ENCODE data around the gene IGSF3. TPM values are rescaled to one million over a fixed set of nuclear protein-coding genes. Genes with fewer than 3 reads are reported as not detected.
A peak's percentile ranks its signal among the peaks of the same experiment; 100 is the strongest.

Gene IGSF3
- total RNA-seq, 1 donor: 13.8 TPM

DNA sequence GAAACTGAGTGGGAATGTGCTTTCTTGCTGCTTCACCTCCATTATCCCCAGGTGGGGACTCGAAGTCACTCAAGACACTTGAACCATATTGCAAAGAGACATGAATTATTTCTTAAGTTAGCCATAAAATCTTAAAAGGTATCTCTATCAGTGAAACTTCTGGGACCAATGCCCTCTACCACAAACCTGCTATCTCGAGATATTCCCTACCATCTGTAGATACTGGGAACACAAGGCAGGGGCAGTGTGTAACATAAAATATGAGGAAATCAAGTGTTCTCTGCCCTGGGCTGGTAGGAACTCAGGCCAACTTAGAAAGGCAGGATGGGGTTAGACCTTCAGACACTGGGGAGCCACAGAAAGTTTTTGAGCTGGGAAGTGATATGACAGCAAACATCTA is 95.4 kb downstream of the IGSF3 start:
- TF ChIP-seq CTCF (IDR thresholded peaks at IDR 0.05; ENCODE audit: insufficient read depth, low read depth, low read length): no peak
- no peak for DNase-seq (ENCODE audit: low read depth)
- no peak overlapping the region for H3K4me3 ChIP-seq (ENCODE audit: low read depth, low read length)

DNA sequence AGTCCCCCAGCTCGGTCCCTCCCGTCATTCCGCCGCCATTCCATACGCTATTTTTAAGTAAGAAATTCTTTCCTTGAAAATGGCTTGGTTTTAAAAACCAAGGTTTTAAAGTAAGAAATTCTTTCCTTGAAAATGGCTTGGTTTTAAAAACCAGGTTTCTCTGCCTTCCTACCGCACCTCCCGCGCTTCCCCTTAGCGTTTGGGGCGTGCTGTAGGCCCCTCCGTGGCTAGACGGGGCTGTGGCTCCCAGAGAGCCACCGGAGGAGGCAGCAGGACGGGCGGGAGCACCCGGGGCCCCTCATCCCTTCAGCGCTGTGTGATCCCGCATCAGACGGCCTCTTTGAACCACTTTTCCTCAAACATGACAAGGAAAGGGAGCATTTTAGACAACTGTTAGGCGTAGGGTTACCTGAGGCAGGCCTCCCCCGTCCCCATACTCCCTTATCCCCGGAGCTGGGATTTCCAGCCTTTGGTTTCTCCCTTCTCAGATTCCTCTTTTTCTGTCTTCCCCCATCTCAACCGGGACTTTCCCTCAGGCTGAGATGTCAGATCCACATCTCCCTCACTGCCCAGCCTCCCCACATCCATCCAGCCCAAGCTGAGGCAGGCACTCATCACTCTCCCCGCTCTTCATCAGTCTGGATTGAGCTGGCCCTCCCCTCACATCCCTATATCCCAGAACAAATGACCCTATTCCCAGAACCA is 96.2 kb downstream of the IGSF3 start:
- TF ChIP-seq CTCF (IDR thresholded peaks at IDR 0.05; ENCODE audit: insufficient read depth, low read depth, low read length): no peak
- DNase-seq (ENCODE audit: low read depth): no peak

DNA sequence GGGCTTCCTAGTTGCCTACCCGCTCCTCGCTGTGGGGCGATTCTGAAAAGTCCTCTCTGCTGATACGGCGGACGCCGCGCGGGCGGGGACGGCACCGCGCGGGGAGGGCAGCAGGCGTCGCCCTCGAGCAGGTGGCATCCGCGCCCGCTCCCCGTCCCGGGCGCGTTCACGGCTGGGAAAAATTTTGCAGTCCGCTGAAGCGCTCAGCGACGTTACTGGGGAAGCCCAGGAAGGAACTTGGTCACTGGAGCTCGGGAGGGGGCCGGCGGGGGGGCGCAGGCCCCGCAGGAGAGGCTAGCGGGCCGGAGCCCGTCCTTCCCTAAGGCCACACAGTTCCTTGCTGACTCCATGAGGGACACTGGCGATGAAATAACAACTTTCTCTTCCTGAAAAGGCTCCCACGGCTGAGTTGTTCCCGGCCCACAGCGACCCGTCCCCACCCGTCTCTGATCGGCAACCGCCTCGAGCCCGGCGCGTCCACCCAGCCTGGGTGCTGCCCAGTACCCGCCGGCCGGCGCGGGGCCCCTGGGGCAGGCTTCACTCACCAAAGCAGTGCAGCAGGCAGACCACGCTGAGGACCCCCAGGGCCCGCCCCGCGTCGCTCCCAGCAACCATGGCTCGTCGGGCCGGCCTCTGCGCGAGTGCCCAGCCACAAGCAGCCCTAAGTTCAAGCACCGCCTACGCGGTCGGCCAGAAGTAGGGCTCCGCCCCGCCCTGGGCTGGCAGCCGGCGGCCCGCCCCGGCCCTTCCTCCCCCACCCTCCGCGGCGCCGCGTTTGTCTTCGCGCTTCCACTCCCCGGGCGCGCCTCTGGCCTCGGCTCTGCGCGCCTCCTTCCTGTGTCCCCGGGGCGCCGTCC is 96.9 kb downstream of the IGSF3 start, which contains the start of gene CD58:
TSS of gene CD58 (minus strand) at position 669 of the 857 bp plus-strand sequence. CDS start at position 615, 54 bp downstream.
- peak; percentile 74 for DNase-seq (ENCODE audit: low read depth)
- peak within 1 kb of the TSS; percentile 67 for H3K4me3 ChIP-seq (ENCODE audit: low read depth, low read length)
- TF ChIP-seq CTCF (IDR thresholded peaks at IDR 0.05; ENCODE audit: insufficient read depth, low read depth, low read length): peak; percentile 48

More for the DNA sequence above, 96.2 kb downstream of the IGSF3 start:
- peak overlapping the region; percentile 67 for H3K4me3 ChIP-seq (ENCODE audit: low read depth, low read length)

DNA sequence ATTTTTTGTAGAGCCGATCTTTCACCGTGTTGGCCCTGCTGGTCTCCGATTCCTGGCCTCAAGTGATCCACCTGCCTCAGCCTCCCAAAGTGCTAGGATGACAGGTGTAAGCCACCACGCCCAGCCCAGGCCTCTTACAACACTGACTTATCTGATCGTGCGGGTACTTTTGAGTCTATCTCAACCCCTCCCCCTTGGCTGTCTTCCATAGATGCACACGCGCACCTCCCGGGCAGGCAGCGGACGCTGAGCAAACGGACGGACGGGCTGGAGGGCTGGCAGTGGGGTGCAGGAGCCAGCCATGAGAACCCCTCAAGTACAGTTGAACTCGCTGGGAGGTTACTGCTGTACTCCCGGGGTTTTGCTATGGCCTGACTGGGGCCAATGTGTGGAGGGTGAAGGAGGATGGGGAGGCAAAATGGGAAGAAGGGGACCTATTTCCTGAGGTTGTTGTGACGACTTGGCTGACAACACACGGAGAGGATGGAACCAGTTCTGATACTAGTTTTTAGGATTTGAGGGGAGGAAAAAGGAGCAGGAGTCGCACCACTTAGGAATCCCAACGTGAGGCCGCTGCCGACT is 97.7 kb downstream of the IGSF3 start:
- DNase-seq (ENCODE audit: low read depth): no peak
- H3K4me3 ChIP-seq (ENCODE audit: low read depth, low read length): peak overlapping the region; percentile 67
- TF ChIP-seq CTCF (IDR thresholded peaks at IDR 0.05; ENCODE audit: insufficient read depth, low read depth, low read length): no peak

- no peak for DNase-seq (ENCODE audit: low read depth)
- no peak overlapping the region for H3K4me3 ChIP-seq (ENCODE audit: low read depth, low read length)
- no peak for TF ChIP-seq CTCF (IDR thresholded peaks at IDR 0.05; ENCODE audit: insufficient read depth, low read depth, low read length)
Observed at GRCh38 chr1:116569381-116569670, 98.2 kb downstream of the IGSF3 start.

GRCh38 chr1:116568662-116569380 is 98.7 kb downstream of the IGSF3 start:
- no peak for TF ChIP-seq CTCF (IDR thresholded peaks at IDR 0.05; ENCODE audit: insufficient read depth, low read depth, low read length)
- no peak for DNase-seq (ENCODE audit: low read depth)
- H3K4me3 ChIP-seq (ENCODE audit: low read depth, low read length): no peak overlapping the region

Data from fibroblast of villous mesenchyme (primary cell).